ENCODE measurements around the gene ZNF25.
A peak's percentile ranks its signal among the peaks of the same experiment; 100 is the strongest.

ZNF25 gene

GRCh38 chr10:37976880-37977203 lies 395 bp upstream of the ZNF25 start:
- no peak for TF ChIP-seq CTCF (IDR thresholded peaks at IDR 0.05; ENCODE audit: unreplicated experiment in 3 of 3)
- Mint-ChIP-seq H3K27me3 (ENCODE audit: low read depth) (no peaks in the 10 kb centered on the region), H3K9me3 (peaks cover 16% of the 10 kb centered on the region), H3K4me1 (peaks cover 7% of the 10 kb centered on the region), H3K27ac (peak overlapping the region; percentile 96 to 99 (median 98)), H3K36me3 (ENCODE audit: low read depth) (peaks cover 18% of the 10 kb centered on the region), H3K4me3 (peak overlapping the region; percentile 91 to 98 (median 95))

GRCh38 chr10:37975401-37975991 lies 951 bp downstream of the ZNF25 start:
- Mint-ChIP-seq H3K27ac (peak overlapping the region; percentile 96 to 99 (median 98)), H3K4me3 (peak overlapping the region; percentile 91 to 98 (median 95)), H3K4me1 (peaks cover 7% of the 10 kb centered on the region), H3K36me3 (ENCODE audit: low read depth) (peaks cover 30% of the 10 kb centered on the region), H3K9me3 (peaks cover 19% of the 10 kb centered on the region), H3K27me3 (ENCODE audit: low read depth) (no peaks in the 10 kb centered on the region)
- no peak for TF ChIP-seq CTCF (IDR thresholded peaks at IDR 0.05; ENCODE audit: unreplicated experiment in 3 of 3)

GRCh38 chr10:37972396-37972795 lies 4.1 kb downstream of the ZNF25 start:
- Mint-ChIP-seq H3K27me3 (ENCODE audit: low read depth) (no peaks in the 10 kb centered on the region), H3K4me3 (no peak overlapping the region)
- no peak for TF ChIP-seq CTCF (IDR thresholded peaks at IDR 0.05; ENCODE audit: unreplicated experiment in 3 of 3)

GRCh38 chr10:37965006-37965405 lies 11.4 kb downstream of the ZNF25 start:
- no peak for TF ChIP-seq CTCF (IDR thresholded peaks at IDR 0.05; ENCODE audit: unreplicated experiment in 3 of 3)

More at GRCh38 chr10:37972396-37972795, 4.1 kb downstream of the ZNF25 start:
- peaks cover 32% of the 10 kb centered on the region for H3K9me3 Mint-ChIP-seq
- peaks cover 7% of the 10 kb centered on the region for H3K4me1 Mint-ChIP-seq
- peaks cover 59% of the 10 kb centered on the region for H3K36me3 Mint-ChIP-seq (ENCODE audit: low read depth)
- H3K27ac Mint-ChIP-seq: no peak overlapping the region

GRCh38 chr10:37960591-37961137 lies 15.8 kb downstream of the ZNF25 start:
- no peaks in the 10 kb centered on the region for H3K4me1 Mint-ChIP-seq
- peaks cover 76% of the 10 kb centered on the region for H3K36me3 Mint-ChIP-seq (ENCODE audit: low read depth)
- no peak overlapping the region for H3K27ac Mint-ChIP-seq
- no peaks in the 10 kb centered on the region for H3K27me3 Mint-ChIP-seq (ENCODE audit: low read depth)
- peaks cover 38% of the 10 kb centered on the region for H3K9me3 Mint-ChIP-seq
- no peak overlapping the region for H3K4me3 Mint-ChIP-seq
- no peak for TF ChIP-seq CTCF (IDR thresholded peaks at IDR 0.05; ENCODE audit: unreplicated experiment in 3 of 3)

More at GRCh38 chr10:37965006-37965405, 11.4 kb downstream of the ZNF25 start:
- H3K27ac Mint-ChIP-seq: no peak overlapping the region
- H3K9me3 Mint-ChIP-seq: peaks cover 54% of the 10 kb centered on the region
- no peaks in the 10 kb centered on the region for H3K27me3 Mint-ChIP-seq (ENCODE audit: low read depth)
- H3K4me3 Mint-ChIP-seq: no peak overlapping the region
- H3K4me1 Mint-ChIP-seq: no peaks in the 10 kb centered on the region
- H3K36me3 Mint-ChIP-seq (ENCODE audit: low read depth): peaks cover 80% of the 10 kb centered on the region

GRCh38 chr10:37957841-37958240 lies 18.6 kb downstream of the ZNF25 start:
- H3K27me3 Mint-ChIP-seq (ENCODE audit: low read depth): no peaks in the 10 kb centered on the region
- H3K4me3 Mint-ChIP-seq: no peak overlapping the region
- peaks cover 83% of the 10 kb centered on the region for H3K36me3 Mint-ChIP-seq (ENCODE audit: low read depth)
- no peaks in the 10 kb centered on the region for H3K4me1 Mint-ChIP-seq
- no peak for TF ChIP-seq CTCF (IDR thresholded peaks at IDR 0.05; ENCODE audit: unreplicated experiment in 3 of 3)
- H3K27ac Mint-ChIP-seq: no peak overlapping the region
- H3K9me3 Mint-ChIP-seq: peaks cover 37% of the 10 kb centered on the region

Measured in nephron (organoid).